ENCODE data around the gene EEFSEC. TPM values are rescaled to one million over a fixed set of nuclear protein-coding genes. Genes with fewer than 3 reads are reported as not detected.

EEFSEC gene
- total RNA-seq, 1 donor from 2014 or later: 6.1 TPM

- Histone ChIP-seq H3K9ac (ENCODE audit: low read length) (no peak overlapping the region), H3K9me3 (ENCODE audit: insufficient read depth, low read depth, low read length) (no peaks in the 10 kb centered on the region), H4K20me1 (ENCODE audit: insufficient read depth, low read length) (no peaks in the 10 kb centered on the region), H3K4me3 (ENCODE audit: insufficient read depth, low read depth, low read length) (no peak overlapping the region), H2AFZ (ENCODE audit: low read depth, low read length) (no peak overlapping the region), H3K4me1 (ENCODE audit: insufficient read depth, low read length) (no peaks in the 10 kb centered on the region), H3K27me3 (ENCODE audit: insufficient read depth, low read length) (peaks cover 26% of the 10 kb centered on the region), H3K79me2 (ENCODE audit: insufficient read depth, low read length) (no peaks in the 10 kb centered on the region), H3K27ac (ENCODE audit: low read depth, low read length) (no peak overlapping the region), H3K36me3 (ENCODE audit: insufficient read depth, low read length) (no peaks in the 10 kb centered on the region), H3K4me2 (ENCODE audit: low read length) (no peak overlapping the region)
- Mint-ChIP-seq H3K27ac (ENCODE audit: unreplicated experiment) (no peak overlapping the region), H3K9me3 (ENCODE audit: unreplicated experiment) (peaks cover 6% of the 10 kb centered on the region), H3K27me3 (ENCODE audit: low read depth, unreplicated experiment) (peaks cover 77% of the 10 kb centered on the region), H3K36me3 (ENCODE audit: low read depth, unreplicated experiment) (peaks cover 2% of the 10 kb centered on the region), H3K4me3 (ENCODE audit: unreplicated experiment) (no peak overlapping the region), H3K4me1 (ENCODE audit: low read depth, unreplicated experiment) (peaks cover 2% of the 10 kb centered on the region)
- DNase-seq (ENCODE audit: low read depth) (no peak), FAIRE-seq (no peak)
- no peak for TF ChIP-seq CTCF (IDR thresholded peaks at IDR 0.05; ENCODE audit: insufficient read depth, low read depth, low read length)
- TF ChIP-seq EZH2 (IDR thresholded peaks at IDR 0.05; ENCODE audit: insufficient read depth, low read length): no peak
Observed at GRCh38 chr3:128438488-128439072, 285.3 kb downstream of the EEFSEC start.

DNA sequence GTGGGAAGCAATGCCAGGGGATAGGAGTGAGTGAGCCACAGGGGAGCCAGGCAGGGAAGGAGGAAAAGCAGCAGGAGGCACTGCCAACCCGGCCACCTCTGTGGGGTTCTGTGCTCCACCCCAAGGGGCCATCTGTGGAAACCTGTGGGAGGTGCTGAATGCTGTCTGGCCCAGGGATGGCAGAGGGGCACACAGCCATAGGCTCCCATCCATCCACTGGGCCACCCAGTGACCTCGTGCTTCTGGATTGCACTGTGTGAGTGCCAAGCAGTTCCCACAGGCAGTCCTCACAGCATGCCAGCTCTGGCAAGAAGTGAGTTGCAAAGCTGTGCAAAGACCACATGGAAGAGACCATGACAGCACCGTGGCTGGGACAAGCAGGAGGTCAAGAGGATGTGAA, 285.9 kb downstream of the EEFSEC start:
- peaks cover 78% of the 10 kb centered on the region for H3K27me3 Mint-ChIP-seq (ENCODE audit: low read depth, unreplicated experiment)
- no peak for FAIRE-seq

More for the DNA sequence above, 285.9 kb downstream of the EEFSEC start:
- no peak overlapping the region for H3K4me3 Mint-ChIP-seq (ENCODE audit: unreplicated experiment)
- no peaks in the 10 kb centered on the region for H3K36me3 ChIP-seq (ENCODE audit: insufficient read depth, low read length)
- no peak for DNase-seq (ENCODE audit: low read depth)
- H3K27me3 ChIP-seq (ENCODE audit: insufficient read depth, low read length): peaks cover 26% of the 10 kb centered on the region
- H3K4me1 Mint-ChIP-seq (ENCODE audit: low read depth, unreplicated experiment): peaks cover 2% of the 10 kb centered on the region
- H3K4me1 ChIP-seq (ENCODE audit: insufficient read depth, low read length): no peaks in the 10 kb centered on the region
- no peak overlapping the region for H3K27ac Mint-ChIP-seq (ENCODE audit: unreplicated experiment)
- H3K27ac ChIP-seq (ENCODE audit: low read depth, low read length): no peak overlapping the region
- no peaks in the 10 kb centered on the region for H3K79me2 ChIP-seq (ENCODE audit: insufficient read depth, low read length)
- no peaks in the 10 kb centered on the region for H3K9me3 ChIP-seq (ENCODE audit: insufficient read depth, low read depth, low read length)
- H3K36me3 Mint-ChIP-seq (ENCODE audit: low read depth, unreplicated experiment): peaks cover 2% of the 10 kb centered on the region
- H4K20me1 ChIP-seq (ENCODE audit: insufficient read depth, low read length): no peaks in the 10 kb centered on the region
- peaks cover 6% of the 10 kb centered on the region for H3K9me3 Mint-ChIP-seq (ENCODE audit: unreplicated experiment)
- H3K9ac ChIP-seq (ENCODE audit: low read length): no peak overlapping the region
- no peak overlapping the region for H3K4me3 ChIP-seq (ENCODE audit: insufficient read depth, low read depth, low read length)
- TF ChIP-seq CTCF (IDR thresholded peaks at IDR 0.05; ENCODE audit: insufficient read depth, low read depth, low read length) (no peak), EZH2 (IDR thresholded peaks at IDR 0.05; ENCODE audit: insufficient read depth, low read length) (no peak)
- H3K4me2 ChIP-seq (ENCODE audit: low read length): no peak overlapping the region
- no peak overlapping the region for H2AFZ ChIP-seq (ENCODE audit: low read depth, low read length)
